Nephron (organoid): ENCODE results near the gene CREBL2.
"Not testable (repeated sequence)": the region's sequence is repeated elsewhere in the genome, so short reads cannot be mapped to it uniquely, and the experiment has no call there.

Experiments used
- H3K27ac Mint-ChIP-seq, 3 experiments: 2 replicates each; pipeline ENCODE4 v1.8.0; 2020; ENCODE audit warnings: mixed read lengths in 3 of 3, mild to moderate bottlenecking in 2 of 3, moderate library complexity in 1 of 3
- H3K27me3 Mint-ChIP-seq: 2 replicates; pipeline ENCODE4 v1.8.0; 2021; ENCODE audit warnings: low read depth, mild to moderate bottlenecking, moderate library complexity, mixed read lengths
- H3K36me3 Mint-ChIP-seq: 2 replicates; pipeline ENCODE4 v1.8.0; 2020; ENCODE audit warnings: low read depth, mixed read lengths
- H3K4me1 Mint-ChIP-seq: 2 replicates; pipeline ENCODE4 v1.8.0; 2020; ENCODE audit warnings: mixed read lengths
- H3K4me3 Mint-ChIP-seq, 3 experiments: 2 replicates each; pipeline ENCODE4 v1.8.0; 2020; ENCODE audit warnings: mild to moderate bottlenecking in 3 of 3, mixed read lengths in 3 of 3, moderate library complexity in 2 of 3
- H3K9me3 Mint-ChIP-seq: 2 replicates; pipeline ENCODE4 v1.8.0; 2020; ENCODE audit warnings: mixed read lengths
- CTCF ChIP-seq, 3 experiments: fragments of 200-600 bp; sonication (generic); IDR thresholded peaks; one replicate each; pipeline ENCODE4 v1.5.0; 2021; ENCODE audit warnings: antibody characterized with exemption in 3 of 3; ENCODE audit not compliant: unreplicated experiment in 3 of 3

CREBL2 gene

GRCh38 chr12:12627308-12627827 is 15.7 kb downstream of the CREBL2 start:
- no peak overlapping the region for H3K4me3 Mint-ChIP-seq
- H3K36me3 Mint-ChIP-seq, result peaks cover 25% of the 10 kb centered on the region
- H3K27me3 Mint-ChIP-seq, result no peaks in the 10 kb centered on the region
- H3K4me1 Mint-ChIP-seq, result no peaks in the 10 kb centered on the region
- peaks cover 10% of the 10 kb centered on the region for H3K9me3 Mint-ChIP-seq
- H3K27ac Mint-ChIP-seq, result no peak overlapping the region
- TF ChIP-seq CTCF (IDR thresholded peaks at IDR 0.05; ENCODE audit: unreplicated experiment in 3 of 3), result no peak

DNA sequence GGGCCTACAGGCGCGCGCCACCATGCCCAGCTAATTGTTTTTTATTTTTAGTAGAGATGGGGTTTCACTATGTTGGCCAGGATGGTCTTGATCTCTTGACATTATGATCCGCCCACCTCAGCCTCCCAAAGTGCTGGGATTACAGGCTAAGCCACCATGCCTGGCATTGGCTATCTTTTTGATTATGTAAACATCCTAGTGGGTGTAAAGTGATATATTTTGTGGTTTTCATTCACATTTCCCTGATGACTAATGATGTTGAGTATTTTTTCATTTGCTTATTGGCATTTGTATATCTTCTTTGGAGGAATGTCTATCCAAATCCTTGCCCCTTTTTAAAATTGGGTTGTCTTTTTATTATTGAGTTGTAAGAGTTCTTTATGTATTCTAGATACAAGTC is 16.3 kb downstream of the CREBL2 start:
- Mint-ChIP-seq H3K4me1 (no peaks in the 10 kb centered on the region), H3K4me3 (no peak overlapping the region), H3K9me3 (peaks cover 10% of the 10 kb centered on the region), H3K27ac (no peak overlapping the region), H3K27me3 (no peaks in the 10 kb centered on the region), H3K36me3 (peaks cover 19% of the 10 kb centered on the region)
- no peak for TF ChIP-seq CTCF (IDR thresholded peaks at IDR 0.05; ENCODE audit: unreplicated experiment in 3 of 3)

DNA sequence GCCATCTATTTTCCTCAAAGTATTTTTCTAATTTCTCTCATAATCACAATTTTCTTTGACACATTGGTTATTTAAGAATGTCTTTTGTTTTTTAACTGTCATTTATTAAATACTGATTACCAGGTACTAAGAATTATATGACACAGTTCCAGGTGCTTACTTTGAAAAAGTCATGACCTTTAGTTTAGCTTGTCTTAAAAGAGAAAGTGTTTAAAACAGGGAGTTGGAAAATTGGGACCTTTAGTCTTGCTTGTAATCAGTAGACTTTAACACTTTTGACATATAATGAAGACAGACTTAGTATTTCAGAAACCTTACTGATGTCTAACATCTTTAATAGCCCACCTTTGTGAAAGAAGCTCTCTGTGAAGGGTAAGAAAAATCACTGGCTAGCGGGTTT is 19.2 kb downstream of the CREBL2 start:
- no peaks in the 10 kb centered on the region for H3K4me1 Mint-ChIP-seq
- no peak overlapping the region for H3K4me3 Mint-ChIP-seq
- peaks cover 14% of the 10 kb centered on the region for H3K36me3 Mint-ChIP-seq
- no peak overlapping the region for H3K27ac Mint-ChIP-seq
- H3K27me3 Mint-ChIP-seq, result no peaks in the 10 kb centered on the region
- TF ChIP-seq CTCF (IDR thresholded peaks at IDR 0.05; ENCODE audit: unreplicated experiment in 3 of 3), result no peak
- peaks cover 3% of the 10 kb centered on the region for H3K9me3 Mint-ChIP-seq

GRCh38 chr12:12635651-12636050 is 24.0 kb downstream of the CREBL2 start:
- TF ChIP-seq CTCF (IDR thresholded peaks at IDR 0.05; ENCODE audit: unreplicated experiment in 3 of 3), result no peak
- Mint-ChIP-seq H3K27ac (no peak overlapping the region), H3K27me3 (no peaks in the 10 kb centered on the region), H3K36me3 (peaks cover 55% of the 10 kb centered on the region), H3K4me3 (no peak overlapping the region), H3K9me3 (peaks cover 10% of the 10 kb centered on the region), H3K4me1 (no peaks in the 10 kb centered on the region)

GRCh38 chr12:12636641-12637040 is 25.0 kb downstream of the CREBL2 start:
- Mint-ChIP-seq H3K4me3 (no peak overlapping the region), H3K9me3 (peaks cover 12% of the 10 kb centered on the region), H3K27ac (no peak overlapping the region), H3K4me1 (no peaks in the 10 kb centered on the region), H3K27me3 (no peaks in the 10 kb centered on the region), H3K36me3 (peaks cover 62% of the 10 kb centered on the region)
- no peak for TF ChIP-seq CTCF (IDR thresholded peaks at IDR 0.05; ENCODE audit: unreplicated experiment in 3 of 3)

DNA sequence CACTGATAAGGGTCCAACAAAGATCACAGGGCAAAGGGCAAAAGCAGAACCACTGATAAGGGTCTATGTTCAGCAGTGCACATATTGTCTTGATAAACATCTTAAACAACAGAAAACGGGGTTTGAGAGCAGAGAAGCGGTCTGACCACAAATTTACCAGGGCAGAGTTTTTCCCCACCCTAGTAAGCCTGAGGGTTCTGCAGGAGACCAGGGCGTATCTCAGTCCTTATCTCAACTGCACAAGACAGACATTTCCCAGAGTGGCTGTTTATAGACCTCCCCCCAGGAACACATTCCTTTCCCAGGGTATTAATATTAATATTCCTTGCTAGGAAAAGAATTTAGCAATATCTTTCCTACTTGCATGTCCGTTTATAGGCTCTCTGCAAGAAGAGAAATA is 28.3 kb downstream of the CREBL2 start:
- not testable (repeated sequence) for H3K4me3 Mint-ChIP-seq, H3K4me1 Mint-ChIP-seq, H3K27ac Mint-ChIP-seq, H3K27me3 Mint-ChIP-seq
- Mint-ChIP-seq H3K36me3 (peaks cover 85% of the 10 kb centered on the region), H3K9me3 (peaks cover 12% of the 10 kb centered on the region)
